WERI-Rb-1 (cell line): ENCODE measurements around the gene NOA1.
A peak's percentile ranks its signal among the peaks of the same experiment; 100 is the strongest.

ENCODE experiments used
- DNase-seq: peaks from one replicate; pipeline ENCODE4 v3.0.0-alpha.2; 2020
- H3K27ac ChIP-seq: fragments of 250-450 bp; sonication (Bioruptor Pico); 2 replicates; pipeline ENCODE4 v1.5.1; 2020; ENCODE audit warnings: mild to moderate bottlenecking, moderate library complexity
- H3K27me3 ChIP-seq: fragments of 250-450 bp; sonication (Bioruptor Pico); 2 replicates; pipeline ENCODE4 v1.5.1; 2021; ENCODE audit warnings: mild to moderate bottlenecking, low read depth, moderate library complexity; ENCODE audit not compliant: insufficient read depth, severe bottlenecking
- H3K36me3 ChIP-seq: fragments of 250-450 bp; sonication (Bioruptor Pico); 2 replicates; pipeline ENCODE4 v1.5.1; 2020; ENCODE audit warnings: mild to moderate bottlenecking, moderate library complexity
- H3K4me3 ChIP-seq: 2 replicates; pipeline ENCODE4 v1.5.1; 2011; ENCODE audit warnings: low read depth, mild to moderate bottlenecking, control low read depth, low read length
- H3K9me3 ChIP-seq: fragments of 250-450 bp; sonication (Bioruptor Pico); 2 replicates; pipeline ENCODE4 v1.5.1; 2021; ENCODE audit warnings: mild to moderate bottlenecking, moderate library complexity; ENCODE audit not compliant: severe bottlenecking
- TF ChIP-seq, protein P1 (sequence below): IDR thresholded peaks from 2 replicates; pipeline ENCODE4 v1.5.1; 2011; ENCODE audit warnings: low read depth, mild to moderate bottlenecking, control low read depth, inconsistent platforms, low read length

The NOA1 gene

DNA sequence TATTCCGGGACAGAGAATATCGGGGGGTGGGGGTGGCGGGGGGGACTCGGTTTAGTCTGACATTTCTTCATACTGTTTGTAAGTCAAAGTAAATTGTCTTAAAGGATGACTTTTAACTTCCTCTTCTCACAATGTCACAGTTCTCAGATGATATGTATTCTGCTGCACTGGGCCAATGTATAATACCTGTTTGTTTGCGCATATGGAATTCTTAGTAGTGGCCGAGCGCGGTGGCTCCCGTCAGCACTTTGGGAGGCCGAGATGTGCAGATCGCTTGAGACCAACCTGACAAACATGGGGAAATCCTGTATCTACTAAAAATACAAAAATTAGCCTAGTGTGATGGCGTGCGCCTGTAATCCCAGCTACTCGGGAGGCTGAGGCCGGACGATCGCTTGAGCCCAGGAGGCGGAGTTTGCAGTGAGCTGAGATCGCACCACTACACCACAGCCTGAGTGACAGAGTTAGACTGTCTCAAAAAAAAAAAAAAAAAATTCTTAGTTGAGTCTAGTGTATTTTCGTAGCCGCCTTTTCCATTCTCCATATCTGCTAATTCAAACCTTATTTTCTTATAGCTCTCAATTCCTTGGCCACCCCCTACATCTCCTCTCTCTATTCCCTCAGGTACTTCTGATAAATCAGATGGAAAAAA is 2.1 kb upstream of the NOA1 start:
- Histone ChIP-seq H3K27ac (no peak overlapping the region), H3K4me3 (peak overlapping the region; percentile 97)

DNA sequence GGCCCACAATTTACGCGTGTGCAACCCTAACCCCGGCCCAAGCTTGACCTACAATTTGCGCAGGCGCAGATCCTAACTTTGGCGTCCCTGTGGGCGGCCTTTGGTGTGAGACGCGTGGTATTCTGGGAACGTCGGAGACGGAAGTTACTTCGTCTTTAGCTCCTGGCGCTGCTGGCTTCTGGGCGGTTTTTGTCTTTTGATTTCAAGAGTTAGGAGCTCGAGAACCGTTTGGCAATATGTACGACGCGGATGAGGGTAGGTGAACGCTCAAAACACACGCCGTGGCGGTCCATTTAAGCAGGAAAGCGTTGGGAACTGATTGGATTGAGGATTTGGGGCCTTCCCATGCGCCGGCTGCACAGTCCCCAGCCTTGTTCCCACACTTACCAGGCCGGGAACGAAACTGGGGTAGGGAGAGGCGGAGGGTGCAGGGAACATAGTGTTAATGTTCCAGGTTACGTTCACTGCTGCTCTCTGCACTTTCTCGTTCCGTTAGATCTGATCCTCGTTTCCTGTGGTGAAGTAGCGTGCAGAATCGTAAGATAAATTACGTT is 1.4 kb upstream of the NOA1 start, which contains the start of gene POLR2B:
Gene POLR2B (plus strand): TSS at position 147 of the 554 bp plus-strand sequence. CDS start 90 bp downstream, at position 237.
- Histone ChIP-seq H3K27me3 (no peaks in the 10 kb centered on the region), H3K36me3 (peaks cover 35% of the 10 kb centered on the region), H3K9me3 (no peaks in the 10 kb centered on the region), H3K4me3 (peak within 1 kb of the TSS; percentile 97), H3K27ac (peak within 1 kb of the TSS; percentile 91)
- DNase-seq, result peak; percentile 96
- TF ChIP-seq, protein P1, sequence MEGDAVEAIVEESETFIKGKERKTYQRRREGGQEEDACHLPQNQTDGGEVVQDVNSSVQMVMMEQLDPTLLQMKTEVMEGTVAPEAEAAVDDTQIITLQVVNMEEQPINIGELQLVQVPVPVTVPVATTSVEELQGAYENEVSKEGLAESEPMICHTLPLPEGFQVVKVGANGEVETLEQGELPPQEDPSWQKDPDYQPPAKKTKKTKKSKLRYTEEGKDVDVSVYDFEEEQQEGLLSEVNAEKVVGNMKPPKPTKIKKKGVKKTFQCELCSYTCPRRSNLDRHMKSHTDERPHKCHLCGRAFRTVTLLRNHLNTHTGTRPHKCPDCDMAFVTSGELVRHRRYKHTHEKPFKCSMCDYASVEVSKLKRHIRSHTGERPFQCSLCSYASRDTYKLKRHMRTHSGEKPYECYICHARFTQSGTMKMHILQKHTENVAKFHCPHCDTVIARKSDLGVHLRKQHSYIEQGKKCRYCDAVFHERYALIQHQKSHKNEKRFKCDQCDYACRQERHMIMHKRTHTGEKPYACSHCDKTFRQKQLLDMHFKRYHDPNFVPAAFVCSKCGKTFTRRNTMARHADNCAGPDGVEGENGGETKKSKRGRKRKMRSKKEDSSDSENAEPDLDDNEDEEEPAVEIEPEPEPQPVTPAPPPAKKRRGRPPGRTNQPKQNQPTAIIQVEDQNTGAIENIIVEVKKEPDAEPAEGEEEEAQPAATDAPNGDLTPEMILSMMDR, result no peak

More for the DNA sequence above, 2.1 kb upstream of the NOA1 start:
- TF ChIP-seq, protein P1, result no peak
- Histone ChIP-seq H3K9me3 (no peaks in the 10 kb centered on the region), H3K27me3 (no peaks in the 10 kb centered on the region), H3K36me3 (peaks cover 35% of the 10 kb centered on the region)
- DNase-seq, result peak; percentile 39

DNA sequence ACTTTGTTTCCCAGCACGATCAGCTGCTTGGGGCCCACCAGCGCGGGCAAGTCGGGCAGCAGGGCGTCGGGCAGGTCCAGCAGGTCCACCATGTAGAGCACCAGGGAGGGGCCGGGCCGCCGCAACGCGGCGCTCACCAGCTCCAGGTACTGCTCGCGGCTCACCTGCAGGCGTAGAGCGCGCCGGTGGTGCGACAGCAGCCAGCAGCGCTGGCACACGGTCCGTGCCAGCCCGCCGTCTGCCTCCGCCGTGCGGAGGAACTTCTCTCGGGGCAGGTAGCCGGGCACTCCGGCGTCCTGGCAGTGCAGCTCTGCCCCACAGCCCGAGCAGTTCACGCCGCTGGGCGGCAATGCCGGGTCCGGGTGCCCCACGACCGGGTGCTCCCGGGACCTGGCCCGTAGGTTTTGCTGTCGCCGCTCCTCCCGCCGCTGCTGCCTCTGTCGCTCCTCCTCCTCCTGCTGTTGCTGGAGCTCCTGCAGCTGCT is 527 bp downstream of the NOA1 start:
- Histone ChIP-seq H3K4me3 (peak overlapping the region; percentile 97), H3K27me3 (no peaks in the 10 kb centered on the region), H3K9me3 (no peaks in the 10 kb centered on the region), H3K27ac (peak overlapping the region; percentile 91), H3K36me3 (peaks cover 53% of the 10 kb centered on the region)
- peak; percentile 55 for DNase-seq
- TF ChIP-seq, protein P1, result peak; percentile 43

DNA sequence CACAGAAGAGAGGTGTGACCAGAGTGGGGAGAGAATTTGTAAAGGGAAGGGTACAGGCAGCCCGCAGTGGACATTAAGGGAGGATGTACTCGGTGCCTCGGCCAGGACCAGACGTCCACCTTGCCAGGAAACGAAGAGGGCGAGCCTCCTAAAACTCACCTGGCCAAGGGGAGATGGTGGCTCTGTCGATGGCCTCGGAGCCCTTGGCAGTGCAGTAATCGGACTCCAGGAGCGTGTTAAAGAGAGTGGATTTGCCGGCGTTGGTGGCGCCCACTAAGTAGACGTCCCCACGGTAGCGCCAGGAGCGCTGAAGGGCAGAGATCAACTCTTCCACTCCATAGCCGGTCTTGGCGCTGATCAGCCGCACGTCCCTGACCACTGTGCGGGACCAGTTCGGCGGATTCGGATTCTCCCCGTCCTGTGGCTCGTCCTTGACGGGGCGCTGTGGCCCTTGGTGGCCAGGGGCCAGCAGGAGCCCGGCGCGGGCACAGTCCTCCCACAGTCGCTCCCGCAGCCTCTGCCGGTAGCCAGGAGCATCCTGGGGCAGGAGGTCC is 1.0 kb downstream of the NOA1 start:
- peaks cover 53% of the 10 kb centered on the region for H3K36me3 ChIP-seq
- H3K27me3 ChIP-seq, result no peaks in the 10 kb centered on the region
- no peaks in the 10 kb centered on the region for H3K9me3 ChIP-seq
- DNase-seq, result peak; percentile 14
- TF ChIP-seq, protein P1, result no peak
- peak overlapping the region; percentile 91; the same call in 1 of the 2 replicates for H3K27ac ChIP-seq
- H3K4me3 ChIP-seq, result peak overlapping the region; percentile 97

DNA sequence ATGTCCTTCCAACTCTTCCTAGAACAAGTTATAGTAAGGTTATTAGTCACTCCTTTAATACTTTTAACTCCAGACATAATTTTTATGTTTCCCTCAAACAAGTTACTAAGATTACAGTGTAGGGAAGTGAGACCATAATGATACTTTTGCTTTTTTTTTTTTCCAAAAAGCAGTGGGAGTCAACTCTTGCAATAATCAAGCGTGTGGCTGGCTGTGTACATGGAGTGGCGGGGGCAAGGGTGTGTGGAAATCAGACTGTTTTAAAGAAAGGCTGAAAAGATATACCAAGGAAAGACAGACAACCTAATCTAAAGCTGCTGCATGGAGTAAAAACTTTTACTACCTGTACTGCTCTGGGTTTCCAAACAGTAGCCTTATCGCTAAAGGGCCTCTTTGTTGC is 4.1 kb downstream of the NOA1 start:
- Histone ChIP-seq H3K9me3 (no peaks in the 10 kb centered on the region), H3K27ac (no peak overlapping the region), H3K27me3 (no peaks in the 10 kb centered on the region), H3K36me3 (peaks cover 59% of the 10 kb centered on the region), H3K4me3 (no peak overlapping the region)
- TF ChIP-seq, protein P1, result no peak
- no peak for DNase-seq
